MG63 (cell line): ENCODE measurements around the gene AQP10. TPM values are rescaled to one million over a fixed set of nuclear protein-coding genes. Genes with fewer than 3 reads are reported as not detected.
"Not testable (repeated sequence)": the region's sequence is repeated elsewhere in the genome, so short reads cannot be mapped to it uniquely, and the experiment has no call there.

Source experiments
- DNase-seq: peaks from one replicate; pipeline ENCODE4 v3.0.0-alpha.2; 2020
- H3K27me3 ChIP-seq: fragments of 250-450 bp; sonication (Bioruptor Pico); 2 replicates; pipeline ENCODE4 v1.5.1; 2020; ENCODE audit warnings: mild to moderate bottlenecking, moderate library complexity
- H3K36me3 ChIP-seq: fragments of 250-450 bp; sonication (Bioruptor Pico); 2 replicates; pipeline ENCODE4 v1.5.1; 2020; ENCODE audit warnings: mild to moderate bottlenecking, moderate library complexity
- H3K4me3 ChIP-seq: fragments of 250-450 bp; sonication (Bioruptor Pico); 2 replicates; pipeline ENCODE4 v1.5.1; 2020; ENCODE audit warnings: mild to moderate bottlenecking, moderate library complexity
- H3K9me3 ChIP-seq: fragments of 250-450 bp; sonication (Bioruptor Pico); 2 replicates; pipeline ENCODE4 v1.5.1; 2020; ENCODE audit warnings: mild to moderate bottlenecking, moderate library complexity
- total RNA-seq: library from RNA; depleted of rRNA; stranded (reverse); fragments of >200 nt; shearing (Covaris generic); gene quantifications from 2 replicates; pipeline ENCODE4 v1.2.3, GENCODE V29; 2014; ENCODE audit warnings: low replicate concordance; rRNA removed

The AQP10 gene
- total RNA-seq, 1 experiment from 2014 or later = not detected

DNA sequence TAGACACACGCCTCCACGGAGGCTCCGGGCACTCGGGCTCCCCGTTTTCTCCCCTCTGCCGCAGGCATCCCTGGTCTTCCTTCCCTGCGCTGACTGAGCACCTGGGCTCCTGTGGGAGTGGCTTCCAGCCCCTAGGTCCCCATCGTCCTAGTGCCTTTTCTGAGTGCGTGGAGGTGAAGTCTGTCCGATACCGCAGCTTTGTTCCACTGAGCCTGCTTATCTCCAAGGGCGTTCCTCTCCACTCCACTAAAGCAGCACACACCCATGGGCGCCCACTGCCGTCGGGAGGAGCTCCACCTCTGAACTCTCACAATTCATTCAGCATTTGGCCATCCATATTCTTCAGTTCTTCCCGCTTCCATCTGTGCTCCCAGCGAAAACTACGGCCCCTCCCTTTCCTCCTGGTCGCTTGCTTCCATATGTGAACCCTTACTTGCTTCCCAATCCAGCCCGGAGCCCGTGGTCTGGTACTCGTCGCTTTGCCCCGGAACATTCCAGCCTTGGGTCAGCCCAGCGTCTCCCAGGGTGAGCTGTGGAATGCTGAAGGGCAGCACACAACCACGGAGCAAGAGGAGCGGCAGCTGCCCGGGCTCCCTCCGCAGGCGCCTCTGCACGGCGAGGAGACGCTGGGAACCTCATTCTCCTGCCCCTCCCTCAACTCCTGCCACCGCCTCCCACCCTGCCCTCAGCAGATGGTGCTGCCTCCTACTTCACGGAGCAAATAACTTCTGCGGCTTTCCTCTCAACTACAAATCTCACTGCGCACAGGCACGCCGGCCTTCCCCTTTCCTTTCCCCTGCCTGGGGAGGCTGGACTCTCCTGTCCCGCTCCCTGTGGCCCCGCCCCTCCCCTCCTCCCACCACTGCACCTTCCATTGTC, 31.9 kb downstream of the AQP10 start:
- no peak overlapping the region for H3K4me3 ChIP-seq
- H3K27me3 ChIP-seq = no peaks in the 10 kb centered on the region
- H3K9me3 ChIP-seq = no peaks in the 10 kb centered on the region
- H3K36me3 ChIP-seq = peaks cover 17% of the 10 kb centered on the region
- DNase-seq = peak; percentile 15

- peaks cover 12% of the 10 kb centered on the region for H3K36me3 ChIP-seq
- H3K4me3 ChIP-seq = no peak overlapping the region
- peak; percentile 62 for DNase-seq
- no peaks in the 10 kb centered on the region for H3K9me3 ChIP-seq
- no peaks in the 10 kb centered on the region for H3K27me3 ChIP-seq
Observed at GRCh38 chr1:154353460-154353904, 32.6 kb downstream of the AQP10 start.

GRCh38 chr1:154353966-154354365, 33.1 kb downstream of the AQP10 start:
- DNase-seq = no peak
- H3K9me3 ChIP-seq = no peaks in the 10 kb centered on the region
- H3K27me3 ChIP-seq = no peaks in the 10 kb centered on the region
- peaks cover 7% of the 10 kb centered on the region for H3K36me3 ChIP-seq
- H3K4me3 ChIP-seq = no peak overlapping the region

DNA sequence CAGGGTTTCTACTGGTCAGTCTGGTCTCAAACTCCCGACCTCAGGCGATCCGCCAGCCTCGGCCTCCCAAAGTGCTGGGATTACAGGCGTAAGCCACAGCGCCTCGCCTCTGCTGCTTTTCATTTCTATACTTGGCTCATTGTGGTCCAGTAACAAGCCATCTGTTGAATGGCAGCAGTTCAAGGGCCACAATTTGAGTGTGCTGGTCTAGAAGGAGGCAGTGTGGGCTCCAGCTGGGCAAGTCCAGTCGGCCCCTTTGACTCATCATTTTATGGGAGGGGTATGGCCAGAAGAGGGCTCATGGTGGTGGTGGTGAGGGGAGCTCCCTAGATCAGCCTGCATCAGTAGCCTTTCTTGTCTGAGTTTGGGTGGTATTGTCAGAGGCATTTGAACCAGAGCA, 37.6 kb downstream of the AQP10 start:
- H3K9me3 ChIP-seq = no peaks in the 10 kb centered on the region; the same call in 1 of the 2 replicates
- H3K36me3 ChIP-seq = no peaks in the 10 kb centered on the region
- no peak overlapping the region for H3K4me3 ChIP-seq
- no peak for DNase-seq
- no peaks in the 10 kb centered on the region for H3K27me3 ChIP-seq

DNA sequence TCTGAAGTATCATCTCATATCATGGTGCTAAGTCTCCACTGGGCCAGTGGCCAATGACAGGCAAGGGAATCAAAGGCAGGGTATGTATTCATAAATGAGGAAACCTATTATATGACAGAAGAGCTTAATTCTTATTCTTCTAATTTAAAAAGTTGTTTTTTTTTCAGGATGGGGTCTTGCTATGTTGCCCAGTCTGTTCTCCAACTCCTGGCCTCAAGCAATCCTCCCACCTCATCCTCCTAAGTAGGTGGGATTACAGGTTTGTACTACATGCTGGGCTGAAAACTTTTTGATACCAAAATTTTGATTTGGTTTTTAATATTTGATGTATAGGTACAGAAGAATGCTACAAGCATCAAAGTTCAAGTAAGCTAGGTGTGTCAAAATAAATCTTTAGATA, 39.4 kb downstream of the AQP10 start:
- H3K36me3 ChIP-seq = no peaks in the 10 kb centered on the region
- no peak for DNase-seq
- no peaks in the 10 kb centered on the region for H3K27me3 ChIP-seq
- no peak overlapping the region for H3K4me3 ChIP-seq
- no peaks in the 10 kb centered on the region; the same call in 1 of the 2 replicates for H3K9me3 ChIP-seq

- H3K27me3 ChIP-seq, H3K4me3 ChIP-seq, DNase-seq, H3K9me3 ChIP-seq, H3K36me3 ChIP-seq: not testable (repeated sequence)
Observed at GRCh38 chr1:154360881-154361280, 40.0 kb downstream of the AQP10 start.

GRCh38 chr1:154361357-154361756, 40.5 kb downstream of the AQP10 start:
- Histone ChIP-seq H3K36me3 (no peaks in the 10 kb centered on the region), H3K9me3 (no peaks in the 10 kb centered on the region; the same call in 1 of the 2 replicates), H3K4me3 (no peak overlapping the region), H3K27me3 (no peaks in the 10 kb centered on the region)
- no peak for DNase-seq

- no peaks in the 10 kb centered on the region for H3K27me3 ChIP-seq
- H3K4me3 ChIP-seq = no peak overlapping the region
- no peak for DNase-seq
- H3K9me3 ChIP-seq = no peaks in the 10 kb centered on the region
- H3K36me3 ChIP-seq = no peaks in the 10 kb centered on the region
Observed at GRCh38 chr1:154371436-154371835, 50.5 kb downstream of the AQP10 start.

- DNase-seq, H3K4me3 ChIP-seq, H3K27me3 ChIP-seq, H3K36me3 ChIP-seq, H3K9me3 ChIP-seq: not testable (repeated sequence)
Observed at GRCh38 chr1:154373777-154374357, 53.0 kb downstream of the AQP10 start.

Other genes with a start within 250 kb of the AQP10 start
- not detected in 2 replicates for gene NUP210L, start 166.0 kb upstream of the AQP10 start, total RNA-seq
- gene TPM3, start 129.0 kb upstream of the AQP10 start, total RNA-seq = 991 and 1,067 TPM in 2 replicates
- not detected in 2 replicates for gene CFAP141, start 114.8 kb upstream of the AQP10 start, total RNA-seq
- 208 and 217 TPM in 2 replicates for gene UBAP2L, start 100.1 kb upstream of the AQP10 start, total RNA-seq
- 212 and 243 TPM in 2 replicates for gene HAX1, start 48.5 kb upstream of the AQP10 start, total RNA-seq
- 58.1 and 74.8 TPM in 2 replicates for gene ATP8B2, start 4.4 kb downstream of the AQP10 start, total RNA-seq
- gene IL6R, start 84.2 kb downstream of the AQP10 start, total RNA-seq = 6.0 and 10.0 TPM in 2 replicates
- not detected in 2 replicates for gene TDRD10, start 181.1 kb downstream of the AQP10 start, total RNA-seq
- gene SHE, start 181.3 kb downstream of the AQP10 start, total RNA-seq = not detected in 2 replicates
- 38.1 and 66.0 TPM in 2 replicates for gene UBE2Q1, start 237.6 kb downstream of the AQP10 start, total RNA-seq
- gene CHRNB2, start 246.7 kb downstream of the AQP10 start, total RNA-seq = not detected in 2 replicates